GM10248 (cell line): Measurements from ENCODE around the gene HAND2.

ENCODE experiments used
- CTCF ChIA-PET: fragments of 300-600 bp; sonication (Branson Sonifier 250); formaldehyde crosslinking; extraction: SDS; loops from one replicate; lab custom pipeline; 2021; ENCODE audit warnings: antibody characterized with exemption; lab: Yijun Ruan, JAX
- POLR2A ChIA-PET: fragments of 350-650 bp; sonication (Branson Sonifier 250); formaldehyde crosslinking; extraction: SDS; loops from one replicate; lab custom pipeline; 2020; ENCODE audit warnings: antibody characterized with exemption; lab: Yijun Ruan, JAX
- DNase-seq: peaks from one replicate; pipeline ENCODE4 v3.0.0; 2012; ENCODE audit errors: extremely low spot score
- CTCF ChIP-seq: IDR thresholded peaks from 2 replicates; pipeline ENCODE4 v1.5.1; 2012; ENCODE audit warnings: mild to moderate bottlenecking, low read depth; ENCODE audit errors: extremely low read depth, missing control alignments, control extremely low read depth

The HAND2 gene

GRCh38 chr4:173490817-173491528 is 39.1 kb downstream of the HAND2 start:
- no peak for DNase-seq
- no peak for TF ChIP-seq CTCF
- ChIA-PET POLR2A (no interaction called here), CTCF (interaction anchor here (0.9 to 3.7 kb wide), 4 partner anchors 8 to 70 kb away, joined by 3 to 68 read pairs (median 3); no protein-coding TSS in a partner anchor)

DNA sequence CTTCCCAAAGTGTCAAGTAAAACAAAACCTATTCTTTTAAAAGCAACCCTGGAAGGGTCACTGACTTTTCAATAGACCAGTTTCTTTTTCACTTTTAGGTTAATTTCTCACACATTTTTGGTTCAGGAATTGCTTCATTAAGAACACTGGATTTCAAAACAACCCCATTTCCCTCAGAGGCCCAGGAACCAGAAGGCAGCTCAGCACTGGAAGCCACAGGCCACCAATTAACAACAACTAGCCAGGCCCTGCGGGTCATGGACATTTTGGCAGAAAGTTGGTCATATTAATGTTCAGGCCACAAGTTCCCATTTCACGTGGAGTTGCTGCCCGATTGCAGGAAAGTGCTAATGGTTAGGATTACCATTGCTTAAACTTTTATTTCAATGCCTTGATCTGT is 39.8 kb downstream of the HAND2 start:
- DNase-seq, result no peak
- ChIA-PET CTCF (interaction anchor here (1.0 to 1.5 kb wide), 2 partner anchors 9 to 15 kb away, joined by 3 read pairs; no protein-coding TSS in a partner anchor), POLR2A (no interaction called here)
- no peak for TF ChIP-seq CTCF

DNA sequence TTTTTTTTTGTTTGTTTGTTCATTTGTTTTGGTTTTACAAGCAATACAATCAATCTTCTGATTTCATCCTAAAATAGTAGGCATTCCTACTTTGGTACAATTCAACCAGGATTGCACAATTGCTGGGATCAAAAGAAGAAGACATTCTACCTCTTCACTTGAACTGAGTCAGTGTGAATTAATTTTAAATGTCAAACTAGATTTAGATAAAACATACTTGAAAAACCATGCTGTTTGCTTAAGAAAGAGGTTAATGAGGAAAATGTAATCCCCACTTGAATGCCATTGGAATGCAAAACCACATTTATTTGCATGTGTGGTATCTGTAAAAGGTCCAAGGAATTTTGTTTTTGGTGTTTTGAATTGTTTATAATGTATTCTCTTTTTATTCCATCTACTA is 40.5 kb downstream of the HAND2 start:
- ChIA-PET CTCF (interaction anchor here (1.5 to 1.9 kb wide), 2 partner anchors 16 to 69 kb away, joined by 3 to 12 read pairs; no protein-coding TSS in a partner anchor), POLR2A (no interaction called here)
- TF ChIP-seq CTCF, result no peak
- DNase-seq, result no peak

DNA sequence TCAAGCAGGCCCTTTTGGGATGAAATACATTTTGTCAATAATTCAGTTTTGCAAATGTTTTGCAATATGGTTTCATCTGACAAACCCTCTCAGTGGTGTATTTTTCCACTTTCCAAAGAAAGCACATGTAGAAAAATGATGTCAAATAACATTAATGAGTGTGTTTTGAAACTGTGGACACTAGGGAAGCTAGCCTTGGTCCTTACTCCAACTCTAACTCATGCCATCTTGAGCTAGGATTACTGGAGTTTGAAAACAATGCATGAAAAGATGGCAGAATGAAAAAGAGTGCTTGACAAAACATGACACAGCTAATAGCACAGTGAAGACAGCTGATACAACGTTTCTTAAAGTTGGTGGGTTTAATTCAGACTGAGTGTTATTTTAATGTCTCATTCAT is 41.4 kb downstream of the HAND2 start:
- ChIA-PET CTCF (interaction anchor here (1.1 to 3.0 kb wide), 4 partner anchors 11 to 68 kb away, joined by 3 to 12 read pairs (median 8); no protein-coding TSS in a partner anchor), POLR2A (no interaction called here)
- no peak for TF ChIP-seq CTCF
- no peak for DNase-seq

- no peak for TF ChIP-seq CTCF
- no peak for DNase-seq
- CTCF ChIA-PET, result interaction anchor here (1.1 to 3.0 kb wide), 4 partner anchors 10 to 67 kb away, joined by 3 to 12 read pairs (median 8); no protein-coding TSS in a partner anchor
- POLR2A ChIA-PET, result no interaction called here
These were observed 42.0 kb downstream of the HAND2 start for GRCh38 chr4:173488074-173488473.

GRCh38 chr4:173486714-173487392 is 43.2 kb downstream of the HAND2 start:
- ChIA-PET CTCF (interaction anchor here (1.0 to 3.0 kb wide), 2 partner anchors 19 to 67 kb away, joined by 4 to 11 read pairs; no protein-coding TSS in a partner anchor), POLR2A (no interaction called here)
- no peak for TF ChIP-seq CTCF
- DNase-seq, result no peak
